Measurements from ENCODE around the gene TMEM237. TPM values are rescaled to one million over a fixed set of nuclear protein-coding genes. Genes with fewer than 3 reads are reported as not detected.
"Not testable (repeated sequence)": the region's sequence is repeated elsewhere in the genome, so short reads cannot be mapped to it uniquely, and the experiment has no call there.

Gene TMEM237
- total and polyA plus RNA-seq, 12 donors, result 8.7 to 25.0 (median 18.2) TPM

- no peaks in the 10 kb centered on the region for H3K4me1 ChIP-seq
- H3K27me3 ChIP-seq, result no peaks in the 10 kb centered on the region
- no peak overlapping the region for H3K4me3 ChIP-seq
- H3K9me3 ChIP-seq, result peaks cover 0 to 6% (median 0%) of the 10 kb centered on the region in 11 donors
- no peak for ATAC-seq
- no peak for TF ChIP-seq CTCF (IDR thresholded peaks at IDR 0.05)
- 64 to 90% methylated on average over 4 of the region's 4 CpGs for WGBS, 2 donors
- intact Hi-C loops (cut with DNase I), result no loop called here
- H3K27ac ChIP-seq, result no peak overlapping the region
- no peaks in the 10 kb centered on the region for H3K36me3 ChIP-seq
- no peak for DNase-seq
Measured at GRCh38 chr2:201675454-201675853, 32.2 kb upstream of the TMEM237 start.

GRCh38 chr2:201674794-201675193 lies 31.5 kb upstream of the TMEM237 start:
- DNase-seq, result no peak
- H3K27me3 ChIP-seq, result no peaks in the 10 kb centered on the region
- intact Hi-C loops (cut with DNase I), result no loop called here
- H3K36me3 ChIP-seq, result no peaks in the 10 kb centered on the region
- H3K27ac ChIP-seq, result no peak overlapping the region
- 83 to 89% methylated on average over 3 of the region's 3 CpGs for whole genome bisulfite sequencing, 2 donors
- ATAC-seq, result no peak
- no peak for TF ChIP-seq CTCF (IDR thresholded peaks at IDR 0.05)
- H3K4me3 ChIP-seq, result no peak overlapping the region
- peaks cover 0 to 6% (median 0%) of the 10 kb centered on the region in 11 donors for H3K9me3 ChIP-seq
- no peaks in the 10 kb centered on the region for H3K4me1 ChIP-seq

- no peaks in the 10 kb centered on the region for H3K36me3 ChIP-seq
- peaks cover 0 to 6% (median 0%) of the 10 kb centered on the region in 11 donors for H3K9me3 ChIP-seq
- no peak for TF ChIP-seq CTCF (IDR thresholded peaks at IDR 0.05)
- DNase-seq (no peak), ATAC-seq (no peak)
- WGBS, 2 donors, result 45 to 48% methylated on average over 3 of the region's 3 CpGs
- no peaks in the 10 kb centered on the region for H3K4me1 ChIP-seq
- H3K4me3 ChIP-seq, result no peak overlapping the region
- H3K27me3 ChIP-seq, result no peaks in the 10 kb centered on the region
- H3K27ac ChIP-seq, result no peak overlapping the region
- intact Hi-C loops (cut with DNase I), result no loop called here
Measured at GRCh38 chr2:201674298-201674697, 31.0 kb upstream of the TMEM237 start.

GRCh38 chr2:201673546-201673945 lies 30.2 kb upstream of the TMEM237 start:
- peaks cover 0 to 7% (median 0%) of the 10 kb centered on the region in 11 donors for H3K9me3 ChIP-seq
- no peak for ATAC-seq
- no peaks in the 10 kb centered on the region for H3K36me3 ChIP-seq
- H3K27me3 ChIP-seq, result no peaks in the 10 kb centered on the region
- 85 to 98% methylated on average over 2 of the region's 2 CpGs for WGBS, 2 donors
- intact Hi-C loops (cut with DNase I), result no loop called here
- H3K27ac ChIP-seq, result no peak overlapping the region
- H3K4me3 ChIP-seq, result no peak overlapping the region
- no peaks in the 10 kb centered on the region for H3K4me1 ChIP-seq
- no peak for DNase-seq
- no peak for TF ChIP-seq CTCF (IDR thresholded peaks at IDR 0.05)

- DNase-seq; H3K27ac ChIP-seq; ATAC-seq; H3K27me3 ChIP-seq; intact Hi-C loops (cut with DNase I); H3K4me1 ChIP-seq; H3K36me3 ChIP-seq; H3K9me3 ChIP-seq; H3K4me3 ChIP-seq: not testable (repeated sequence)
- 49 to 60% methylated on average over 4 of the region's 4 CpGs for WGBS, 2 donors
Measured at GRCh38 chr2:201671205-201671604, 27.9 kb upstream of the TMEM237 start.
